Motor neuron (in vitro differentiated cells): ENCODE measurements around the gene CDO1. TPM values are rescaled to one million over a fixed set of nuclear protein-coding genes. Genes with fewer than 3 reads are reported as not detected.
"Not testable (repeated sequence)": the region's sequence is repeated elsewhere in the genome, so short reads cannot be mapped to it uniquely, and the experiment has no call there.

Experiments used
- ATAC-seq, 8 experiments: fragments of 200-7000 bp; cut with Tn5 transposase; replicated peaks in 6 of 8; 2 replicates each; pipeline ENCODE4 v1.8.0; 2021; ENCODE audit warnings: mild to moderate bottlenecking in 8 of 8, moderate library complexity in 8 of 8
- H3K27ac ChIP-seq, 2 donors: fragments of 250-450 bp; sonication (Bioruptor Pico); 2 replicates each; pipeline ENCODE4 v1.9.0; 2021; ENCODE audit warnings: antibody characterized with exemption in 2 of 2, mild to moderate bottlenecking in 2 of 2, moderate library complexity in 1 of 2
- H3K4me1 ChIP-seq, 2 donors: fragments of 250-450 bp; sonication (Bioruptor Pico); replicated peaks in 1 of 2; 2 replicates each; pipeline ENCODE4 v1.6.1; 2021; ENCODE audit warnings: antibody characterized with exemption in 2 of 2, mild to moderate bottlenecking in 2 of 2, moderate library complexity in 1 of 2
- H3K4me3 ChIP-seq, 5 donors: fragments of 250-450 bp; sonication (Bioruptor Pico); 2 replicates each; pipeline ENCODE4 v1.9.0; 2021; ENCODE audit warnings: antibody characterized with exemption in 5 of 5, mild to moderate bottlenecking in 5 of 5, moderate library complexity in 4 of 5
- WGBS, 10 experiments: fragments of 450-650 bp; shearing (Covaris generic); methylation state at CpG; one replicate each; pipeline ENCODE4 v1.0.0; 2022; 5-methylcytosine and 5-hydroxymethylcytosine counted together
- in situ Hi-C, 9 experiments: fragments of 400-800 bp; cut with MboI; loops; one replicate each; pipeline ENCODE4 v1.15.0; 2021; ENCODE audit warnings: low sequenced_read_pairs in 9 of 9, low pct_unique_long_range_greater_than_20kb in 2 of 9; ENCODE audit not compliant: unreplicated experiment in 9 of 9
- total RNA-seq, 8 experiments: library from RNA; unstranded; fragments of 300-600 nt; gene quantifications; 2 replicates each; pipeline versions ENCODE4 v1.2.3 to v1.2.4, GENCODE V29; 2022

The CDO1 gene
- total RNA-seq, 8 experiments from 2014 or later, result 0.36 to 158 (median 36.0) TPM

GRCh38 chr5:115842952-115843351, 26.5 kb upstream of the CDO1 start:
- in situ Hi-C loops, result loop anchor here in 2 of 9 experiments (25.0 kb wide), 1 partner anchor 531 kb away; no protein-coding TSS in a partner anchor
- no peak overlapping the region for H3K27ac ChIP-seq
- 0 to 44% (median 11%) methylated on average over 1 to 3 of the region's 3 CpGs; no CpG with 5 or more reads in 1 of the 10 experiments for WGBS, 10 experiments
- peak overlapping the region; percentile 60 to 85 (median 75) for H3K4me3 ChIP-seq
- H3K4me1 ChIP-seq, result peaks cover 18 to 22% of the 10 kb centered on the region in 2 donors
- ATAC-seq, result no peak

- 0 to 20% (median 3%) methylated on average over 1 to 12 of the region's 68 CpGs; no CpG with 5 or more reads in 1 of the 10 experiments for WGBS, 10 experiments
Measured at GRCh38 chr5:115842089-115842935, 25.9 kb upstream of the CDO1 start.

DNA sequence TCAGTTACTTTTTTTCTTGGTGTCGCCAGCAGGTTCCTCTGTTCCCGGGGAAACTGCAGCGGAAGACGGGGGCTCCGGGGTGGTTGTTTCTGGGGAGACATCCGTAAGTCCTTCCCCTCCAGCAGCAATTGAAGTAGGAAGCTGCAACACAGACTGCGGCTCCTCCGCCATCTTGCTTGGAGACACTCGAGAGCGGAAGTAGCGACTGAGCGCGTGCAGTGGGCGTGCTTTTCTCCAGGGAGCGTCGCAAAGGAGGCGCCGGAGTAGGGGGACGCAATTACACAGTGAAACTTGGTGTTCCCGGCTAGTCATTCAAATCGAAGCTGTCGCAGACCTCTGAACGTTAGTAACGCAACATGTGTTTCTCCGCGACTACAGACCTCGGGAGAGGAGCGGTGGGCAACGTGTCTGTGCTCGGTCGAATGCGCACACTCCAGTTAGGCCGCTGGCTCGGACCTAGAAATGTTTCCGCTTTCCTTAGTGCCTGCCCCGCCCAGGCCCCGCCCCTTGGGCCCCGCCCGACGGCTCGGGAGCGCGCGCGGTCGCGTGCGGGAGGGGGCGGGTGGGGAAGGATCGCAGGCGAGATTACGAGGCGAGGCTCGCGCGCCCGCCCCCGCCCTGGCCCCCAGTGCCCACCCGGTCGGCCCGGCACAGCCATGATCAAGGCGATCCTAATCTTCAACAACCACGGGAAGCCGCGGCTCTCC, 25.1 kb upstream of the CDO1 start, which contains the start of the genes AP3S1 and ATG12:
Gene AP3S1 (plus strand): TSS at position 554 of the 707 bp plus-strand sequence. CDS start 103 bp downstream, at position 657.
Gene ATG12 (minus strand): TSS at position 184 of the 707 bp plus-strand sequence. CDS start 13 bp downstream, at position 171.
- peak within 1 kb of the TSS; percentile 60 to 85 (median 75) for H3K4me3 ChIP-seq
- ATAC-seq, result peak; percentile 81 to 85 (median 83)
- H3K27ac ChIP-seq, result peak within 1 kb of the TSS; percentile 88 to 92
- in situ Hi-C loops, result loop anchor here in 2 of 9 experiments (25.0 kb wide), 1 partner anchor 529 kb away; no protein-coding TSS in a partner anchor
- peaks cover 18 to 22% of the 10 kb centered on the region in 2 donors for H3K4me1 ChIP-seq
- WGBS, 10 experiments, result 0 to 5% (median 0%) methylated on average over 1 to 9 of the region's 65 CpGs; no CpG with 5 or more reads in 3 of the 10 experiments

More at GRCh38 chr5:115842089-115842935, 25.9 kb upstream of the CDO1 start:
- H3K4me1 ChIP-seq, result peaks cover 18 to 22% of the 10 kb centered on the region in 2 donors
- ATAC-seq, result peak; percentile 41 to 84 (median 80)
- peak overlapping the region; percentile 88 to 92 for H3K27ac ChIP-seq
- peak overlapping the region; percentile 60 to 85 (median 75) for H3K4me3 ChIP-seq
- in situ Hi-C loops, result loop anchor here in 2 of 9 experiments (25.0 kb wide), 1 partner anchor 530 kb away; no protein-coding TSS in a partner anchor

- peaks cover 18 to 22% of the 10 kb centered on the region in 2 donors for H3K4me1 ChIP-seq
- ATAC-seq, result no peak
- in situ Hi-C loops, result loop anchor here in 2 of 9 experiments (25.0 kb wide), 1 partner anchor 529 kb away; no protein-coding TSS in a partner anchor
- peak overlapping the region; percentile 60 to 85 (median 75) for H3K4me3 ChIP-seq
- H3K27ac ChIP-seq, result peak overlapping the region; percentile 88 to 92
- 0 to 20% (median 0%) methylated on average over 1 to 4 of the region's 5 CpGs; no CpG with 5 or more reads in 3 of the 10 experiments for WGBS, 10 experiments
Measured at GRCh38 chr5:115840873-115841272, 24.4 kb upstream of the CDO1 start.

DNA sequence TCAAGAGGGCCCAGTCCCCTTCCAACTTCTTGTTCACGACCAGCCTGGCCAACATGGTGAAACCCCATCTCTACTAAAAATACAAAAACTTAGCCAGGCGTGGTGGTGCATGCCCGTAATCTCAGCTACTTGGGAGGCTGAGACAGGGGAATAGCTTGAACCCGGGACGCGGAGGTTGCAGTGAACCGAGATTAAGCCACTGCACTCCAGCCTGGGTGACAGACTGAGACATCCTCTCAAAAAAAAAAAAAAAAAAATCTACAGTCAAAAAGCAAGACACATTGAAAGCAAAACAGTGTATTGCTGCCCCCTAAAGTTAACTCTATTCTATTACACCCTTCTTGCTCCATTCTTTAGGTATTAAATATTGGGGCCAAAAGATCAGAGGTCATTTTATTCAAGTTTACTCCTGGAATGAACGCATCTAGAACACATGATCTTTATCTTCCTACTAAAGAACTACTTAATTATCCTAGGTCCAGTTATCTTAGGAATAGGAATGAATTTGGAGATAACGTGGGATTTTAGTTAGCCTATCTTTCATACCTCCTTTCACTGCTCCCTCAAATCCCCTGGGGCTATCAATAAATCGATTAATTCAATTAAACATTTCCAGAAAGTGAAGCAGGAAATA, 22.5 kb upstream of the CDO1 start:
- WGBS, 10 experiments, result 22 to 72% (median 55%) methylated on average over 3 to 9 of the region's 10 CpGs
- in situ Hi-C loops, result loop anchor here in 3 of 9 experiments (10.0 to 25.0 kb wide), 2 partner anchors 194 to 527 kb away; no protein-coding TSS in a partner anchor
- Histone ChIP-seq H3K4me1 (peaks cover 17 to 18% of the 10 kb centered on the region in 2 donors), H3K4me3 (peak overlapping the region in 1 of 5 donors; percentile 1), H3K27ac (no peak overlapping the region)
- no peak for ATAC-seq

DNA sequence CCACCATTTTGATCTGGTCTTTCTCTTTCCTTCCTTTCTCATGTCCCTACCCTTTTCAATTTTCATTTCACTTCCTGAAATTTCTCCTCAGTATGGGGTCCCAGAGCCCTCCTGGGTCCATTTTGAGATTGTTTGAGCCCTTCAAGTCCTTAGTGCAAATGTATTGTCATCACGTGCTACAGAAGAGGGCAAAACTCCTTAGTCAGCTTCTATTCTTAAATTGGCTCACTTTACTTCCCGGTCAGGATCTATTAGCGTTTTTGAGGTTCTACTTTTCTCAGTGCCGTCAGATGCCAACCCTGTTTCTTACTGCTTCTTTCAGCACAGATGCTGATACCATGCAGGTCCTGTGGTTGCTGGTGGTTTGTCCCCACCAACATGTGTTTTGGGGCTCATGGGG, 19.0 kb upstream of the CDO1 start:
- ATAC-seq, result no peak
- no peak overlapping the region for H3K4me3 ChIP-seq
- H3K4me1 ChIP-seq, result peaks cover 7 to 13% of the 10 kb centered on the region in 2 donors
- WGBS, 10 experiments, result 72 to 100% (median 87%) methylated on average over 2 to 4 of the region's 4 CpGs; no CpG with 5 or more reads in 2 of the 10 experiments
- H3K27ac ChIP-seq, result no peak overlapping the region
- in situ Hi-C loops, result loop anchor here in 3 of 9 experiments (10.0 to 25.0 kb wide), 2 partner anchors 191 to 523 kb away; no protein-coding TSS in a partner anchor

- no peak overlapping the region for H3K27ac ChIP-seq
- H3K4me1 ChIP-seq, result no peaks in the 10 kb centered on the region
- peak in 3 of 8 experiments; percentile 28 to 46 (median 40) for ATAC-seq
- H3K4me3 ChIP-seq, result no peak overlapping the region
- in situ Hi-C loops, result loop anchor here in 3 of 9 experiments (10.0 to 25.0 kb wide), 2 partner anchors 186 to 519 kb away; no protein-coding TSS in a partner anchor
- 0 to 100% (median 50%) methylated on average over 1 to 2 of the region's 2 CpGs; no CpG with 5 or more reads in 1 of the 10 experiments for WGBS, 10 experiments
Measured at GRCh38 chr5:115831163-115831768, 14.8 kb upstream of the CDO1 start.

DNA sequence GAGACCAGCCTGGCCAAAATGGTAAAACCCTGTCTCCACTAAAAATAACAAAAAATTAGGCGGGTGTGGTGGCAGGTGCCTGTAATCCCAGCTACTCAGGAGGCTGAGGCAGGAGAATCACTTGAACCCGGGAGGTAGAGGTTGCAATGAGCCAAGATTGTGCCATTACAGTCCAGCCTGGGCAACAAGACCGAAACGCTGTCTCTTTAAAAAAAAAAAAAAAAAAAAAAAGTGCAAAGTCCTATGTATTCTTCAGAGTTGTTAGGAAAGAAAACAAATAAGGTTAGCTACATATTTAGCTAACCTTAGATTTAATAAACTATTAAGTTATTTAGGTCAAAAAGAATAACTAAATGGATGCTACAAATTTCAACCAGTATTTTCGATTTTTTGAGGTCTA, 13.5 kb upstream of the CDO1 start:
- in situ Hi-C loops, result loop anchor here in 3 of 9 experiments (10.0 to 25.0 kb wide), 2 partner anchors 185 to 518 kb away; no protein-coding TSS in a partner anchor
- H3K4me1 ChIP-seq, result no peaks in the 10 kb centered on the region

DNA sequence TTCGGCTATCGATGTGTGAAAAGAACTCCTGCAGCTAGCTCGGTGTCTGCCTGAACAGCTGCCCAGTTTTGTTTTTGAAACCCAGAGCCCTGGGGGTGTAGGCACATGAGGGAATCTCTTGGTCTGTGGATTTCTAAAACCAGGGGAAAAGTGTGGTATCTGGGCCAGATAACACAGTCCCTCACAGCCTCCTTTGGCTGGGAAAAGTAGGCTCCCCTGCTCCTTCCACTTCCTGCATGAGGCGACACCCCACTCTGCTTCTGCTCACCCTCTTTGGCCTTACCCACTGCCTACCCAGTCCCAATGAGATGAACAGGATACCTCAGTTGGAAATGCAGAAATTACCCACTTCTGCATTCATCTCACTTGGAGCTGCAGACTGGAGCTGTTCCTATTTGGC, 9.5 kb upstream of the CDO1 start:
- H3K4me1 ChIP-seq, result no peaks in the 10 kb centered on the region
- no peak overlapping the region for H3K27ac ChIP-seq
- H3K4me3 ChIP-seq, result no peak overlapping the region
- 87 to 100% (median 100%) methylated on average over 1 to 4 of the region's 4 CpGs; no CpG with 5 or more reads in 1 of the 10 experiments for WGBS, 10 experiments
- in situ Hi-C loops, result loop anchor here in 2 of 9 experiments (25.0 kb wide), 1 partner anchor 514 kb away; no protein-coding TSS in a partner anchor
- ATAC-seq, result no peak

More for the DNA sequence above, 13.5 kb upstream of the CDO1 start:
- 89 to 100% (median 93%) methylated on average over 2 to 5 of the region's 5 CpGs for WGBS, 10 experiments
- ATAC-seq, result no peak
- no peak overlapping the region for H3K27ac ChIP-seq
- H3K4me3 ChIP-seq, result no peak overlapping the region

DNA sequence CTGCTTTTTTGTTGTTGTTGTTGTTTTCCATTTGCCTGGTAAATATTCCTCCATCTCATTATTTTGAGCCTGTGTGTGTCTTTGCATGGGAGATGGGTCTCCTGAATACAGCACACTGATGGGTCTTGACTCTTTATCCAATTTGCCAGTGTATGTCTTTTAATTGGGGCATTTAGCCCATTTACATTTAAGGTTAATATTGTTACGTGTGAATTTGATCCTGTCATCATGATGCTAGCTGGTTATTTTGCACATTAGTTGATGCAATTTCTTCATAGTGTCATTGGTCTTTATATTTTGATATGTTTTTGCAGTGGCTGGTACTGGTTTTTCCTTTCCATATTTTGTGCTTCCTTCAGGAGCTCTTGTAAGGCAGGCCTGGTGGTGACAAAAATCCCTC, 8.5 kb upstream of the CDO1 start:
- H3K27ac ChIP-seq, H3K4me1 ChIP-seq, H3K4me3 ChIP-seq, ATAC-seq: not testable (repeated sequence)
- WGBS, 10 experiments, result 100% methylated on average over 1 of the region's 1 CpG; no CpG with 5 or more reads in 8 of the 10 experiments
- in situ Hi-C loops, result loop anchor here in 2 of 9 experiments (25.0 kb wide), 1 partner anchor 513 kb away; no protein-coding TSS in a partner anchor

- Histone ChIP-seq H3K4me3 (no peak overlapping the region), H3K27ac (no peak overlapping the region), H3K4me1 (peaks cover 6 to 10% of the 10 kb centered on the region in 2 donors)
- 0 to 100% (median 71%) methylated on average over 1 of the region's 1 CpG; no CpG with 5 or more reads in 2 of the 10 experiments for WGBS, 10 experiments
- in situ Hi-C loops, result no loop called here
- no peak for ATAC-seq
Measured at GRCh38 chr5:115820846-115821245, 4.4 kb upstream of the CDO1 start.
